ENCODE measurements around the gene CCDC127. TPM values are rescaled to one million over a fixed set of nuclear protein-coding genes. Genes with fewer than 3 reads are reported as not detected.
"Not testable (repeated sequence)": the region's sequence is repeated elsewhere in the genome, so short reads cannot be mapped to it uniquely, and the experiment has no call there.

Gene CCDC127, protein sequence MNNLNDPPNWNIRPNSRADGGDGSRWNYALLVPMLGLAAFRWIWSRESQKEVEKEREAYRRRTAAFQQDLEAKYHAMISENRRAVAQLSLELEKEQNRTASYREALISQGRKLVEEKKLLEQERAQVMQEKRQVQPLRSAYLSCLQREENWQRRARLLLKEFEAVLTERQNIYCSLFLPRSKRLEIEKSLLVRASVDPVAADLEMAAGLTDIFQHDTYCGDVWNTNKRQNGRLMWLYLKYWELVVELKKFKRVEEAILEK
- total RNA-seq (3.9 TPM), polyA plus RNA-seq (3.4 TPM)
- long read RNA-seq, donor 1, full-length matches to known transcripts, result 3 of 3 reads
- long read RNA-seq, donor 1, partial matches to known transcripts, result 0 of 3 reads
- long read RNA-seq, donor 1, other reads (novel, unspliced or antisense), result 0 of 3 reads
- long read RNA-seq, donor 2, result 0 reads
- long read RNA-seq, donor 3, full-length matches to known transcripts, result 10 of 10 reads
- long read RNA-seq, donor 3, partial matches to known transcripts, result 0 of 10 reads
- long read RNA-seq, donor 3, other reads (novel, unspliced or antisense), result 0 of 10 reads
- long read RNA-seq, donor 4, full-length matches to known transcripts, result 6 of 6 reads
- long read RNA-seq, donor 4, partial matches to known transcripts, result 0 of 6 reads
- long read RNA-seq, donor 4, other reads (novel, unspliced or antisense), result 0 of 6 reads
- long read RNA-seq, donor 5, full-length matches to known transcripts, result 25 of 25 reads
- long read RNA-seq, donor 5, partial matches to known transcripts, result 0 of 25 reads
- long read RNA-seq, donor 5, other reads (novel, unspliced or antisense), result 0 of 25 reads
- long read RNA-seq, donor 6, full-length matches to known transcripts, result 11 of 11 reads
- long read RNA-seq, donor 6, partial matches to known transcripts, result 0 of 11 reads
- long read RNA-seq, donor 6, other reads (novel, unspliced or antisense), result 0 of 11 reads
- long read RNA-seq, donor 7, full-length matches to known transcripts, result 14 of 14 reads
- long read RNA-seq, donor 7, partial matches to known transcripts, result 0 of 14 reads
- long read RNA-seq, donor 7, other reads (novel, unspliced or antisense), result 0 of 14 reads
- long read RNA-seq, donor 8, full-length matches to known transcripts, result 6 of 6 reads
- long read RNA-seq, donor 8, partial matches to known transcripts, result 0 of 6 reads
- long read RNA-seq, donor 8, other reads (novel, unspliced or antisense), result 0 of 6 reads
- long read RNA-seq, donor 9, full-length matches to known transcripts, result 13 of 13 reads
- long read RNA-seq, donor 9, partial matches to known transcripts, result 0 of 13 reads
- long read RNA-seq, donor 9, other reads (novel, unspliced or antisense), result 0 of 13 reads
- long read RNA-seq, donor 10, full-length matches to known transcripts, result 8 of 8 reads
- long read RNA-seq, donor 10, partial matches to known transcripts, result 0 of 8 reads
- long read RNA-seq, donor 10, other reads (novel, unspliced or antisense), result 0 of 8 reads

GRCh38 chr5:217494-218456 lies at the start of gene CCDC127, which contains the start of gene SDHA:
TSS of gene CCDC127 (minus strand) at chr5:218153. CDS start at chr5:216849, 1,304 bp downstream.
TSS of gene SDHA (plus strand) at chr5:218320. CDS start at chr5:218356, 36 bp downstream.
- peak within 1 kb of the TSS; percentile 83 to 87 for H3K27ac ChIP-seq (ENCODE audit: low read depth in 1 of 2, low read length in 1 of 2)

GRCh38 chr5:267716-268115 lies 49.8 kb upstream of the CCDC127 start:
- H3K27me3 ChIP-seq (ENCODE audit: control insufficient read depth in 2 of 2, insufficient read depth in 1 of 2, low read length in 1 of 2), result no peaks in the 10 kb centered on the region
- 50% methylated on average over 1 of the region's 1 CpG for WGBS
- DNase-seq (ENCODE audit: low read depth in 6 of 9, low spot score in 9 of 9), result no peak
- no peak overlapping the region for H3K4me3 ChIP-seq (ENCODE audit: low read length in 2 of 2)
- peaks cover 0 to 6% of the 10 kb centered on the region in 2 donors for H3K4me1 ChIP-seq (ENCODE audit: control insufficient read depth in 2 of 2, insufficient read depth in 2 of 2, low read length in 2 of 2)
- H3K27ac ChIP-seq (ENCODE audit: low read depth in 1 of 2, low read length in 1 of 2), result no peak overlapping the region
- no peaks in the 10 kb centered on the region for H3K9me3 ChIP-seq (ENCODE audit: control insufficient read depth in 2 of 2, insufficient read depth in 1 of 2, low read length in 1 of 2)
- H3K36me3 ChIP-seq (ENCODE audit: control insufficient read depth in 2 of 2, insufficient read depth in 2 of 2, low read length in 1 of 2), result peaks cover 17 to 20% of the 10 kb centered on the region in 2 donors

More at GRCh38 chr5:217494-218456, at the start of gene CCDC127, which contains the start of gene SDHA:
- H3K4me1 ChIP-seq (ENCODE audit: control insufficient read depth in 2 of 2, insufficient read depth in 2 of 2, low read length in 2 of 2); H3K27me3 ChIP-seq (ENCODE audit: control insufficient read depth in 2 of 2, insufficient read depth in 1 of 2, low read length in 1 of 2); H3K9me3 ChIP-seq (ENCODE audit: control insufficient read depth in 2 of 2, insufficient read depth in 1 of 2, low read length in 1 of 2); H3K36me3 ChIP-seq (ENCODE audit: control insufficient read depth in 2 of 2, insufficient read depth in 2 of 2, low read length in 1 of 2): not testable (repeated sequence)
- 1% methylated on average over 75 of the region's 75 CpGs for WGBS
- DNase-seq (ENCODE audit: low read depth in 6 of 9, low spot score in 9 of 9), result peak; percentile 85 to 100 (median 97)
- peak within 1 kb of the TSS; percentile 68 to 89 for H3K4me3 ChIP-seq (ENCODE audit: low read length in 2 of 2)

GRCh38 chr5:266311-267026 lies 48.5 kb upstream of the CCDC127 start:
- not testable (repeated sequence) for H3K27ac ChIP-seq (ENCODE audit: low read depth in 1 of 2, low read length in 1 of 2); H3K4me3 ChIP-seq (ENCODE audit: low read length in 2 of 2); H3K27me3 ChIP-seq (ENCODE audit: control insufficient read depth in 2 of 2, insufficient read depth in 1 of 2, low read length in 1 of 2); H3K9me3 ChIP-seq (ENCODE audit: control insufficient read depth in 2 of 2, insufficient read depth in 1 of 2, low read length in 1 of 2); DNase-seq (ENCODE audit: low read depth in 6 of 9, low spot score in 9 of 9); H3K4me1 ChIP-seq (ENCODE audit: control insufficient read depth in 2 of 2, insufficient read depth in 2 of 2, low read length in 2 of 2)
- peaks cover 17 to 20% of the 10 kb centered on the region in 2 donors for H3K36me3 ChIP-seq (ENCODE audit: control insufficient read depth in 2 of 2, insufficient read depth in 2 of 2, low read length in 1 of 2)
- WGBS, result 84% methylated on average over 19 of the region's 19 CpGs

- Histone ChIP-seq H3K9me3 (ENCODE audit: control insufficient read depth in 2 of 2, insufficient read depth in 1 of 2, low read length in 1 of 2) (no peaks in the 10 kb centered on the region), H3K4me1 (ENCODE audit: control insufficient read depth in 2 of 2, insufficient read depth in 2 of 2, low read length in 2 of 2) (no peaks in the 10 kb centered on the region), H3K4me3 (ENCODE audit: low read length in 2 of 2) (no peak overlapping the region), H3K36me3 (ENCODE audit: control insufficient read depth in 2 of 2, insufficient read depth in 2 of 2, low read length in 1 of 2) (peaks cover 17 to 20% of the 10 kb centered on the region in 2 donors), H3K27me3 (ENCODE audit: control insufficient read depth in 2 of 2, insufficient read depth in 1 of 2, low read length in 1 of 2) (no peaks in the 10 kb centered on the region), H3K27ac (ENCODE audit: low read depth in 1 of 2, low read length in 1 of 2) (no peak overlapping the region)
- 80% methylated on average over 10 of the region's 10 CpGs for WGBS
- DNase-seq (ENCODE audit: low read depth in 6 of 9, low spot score in 9 of 9), result no peak
These were observed 46.4 kb upstream of the CCDC127 start for GRCh38 chr5:264338-264737.

GRCh38 chr5:263275-263974 lies 45.5 kb upstream of the CCDC127 start:
- not testable (repeated sequence) for H3K9me3 ChIP-seq (ENCODE audit: control insufficient read depth in 2 of 2, insufficient read depth in 1 of 2, low read length in 1 of 2); H3K27ac ChIP-seq (ENCODE audit: low read depth in 1 of 2, low read length in 1 of 2); H3K4me3 ChIP-seq (ENCODE audit: low read length in 2 of 2); H3K4me1 ChIP-seq (ENCODE audit: control insufficient read depth in 2 of 2, insufficient read depth in 2 of 2, low read length in 2 of 2); H3K27me3 ChIP-seq (ENCODE audit: control insufficient read depth in 2 of 2, insufficient read depth in 1 of 2, low read length in 1 of 2); DNase-seq (ENCODE audit: low read depth in 6 of 9, low spot score in 9 of 9)
- H3K36me3 ChIP-seq (ENCODE audit: control insufficient read depth in 2 of 2, insufficient read depth in 2 of 2, low read length in 1 of 2), result peaks cover 17 to 22% of the 10 kb centered on the region in 2 donors
- 88% methylated on average over 9 of the region's 9 CpGs for WGBS

DNA sequence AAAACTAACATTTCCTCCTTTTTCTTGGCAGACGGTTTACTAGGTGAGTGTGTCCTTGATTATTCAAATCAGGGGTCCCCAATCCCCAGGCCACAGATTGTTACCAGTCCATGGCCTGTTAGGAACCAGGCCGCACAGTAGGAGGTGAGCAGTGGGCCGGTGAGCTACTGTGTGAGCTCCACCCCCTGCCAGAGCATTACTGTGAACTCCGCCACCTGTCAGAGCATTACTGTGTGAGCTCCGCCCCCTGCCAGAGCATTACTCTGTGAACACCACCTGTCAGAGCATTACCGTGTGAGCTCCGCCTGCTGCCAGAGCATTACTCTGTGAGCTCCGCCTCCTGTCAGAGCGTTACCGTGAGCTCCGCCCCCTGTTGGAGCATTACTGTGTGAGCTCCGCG lies 39.2 kb upstream of the CCDC127 start:
- no peak overlapping the region for H3K27ac ChIP-seq (ENCODE audit: low read depth in 1 of 2, low read length in 1 of 2)
- H3K27me3 ChIP-seq (ENCODE audit: control insufficient read depth in 2 of 2, insufficient read depth in 1 of 2, low read length in 1 of 2), result no peaks in the 10 kb centered on the region
- 83% methylated on average over 13 of the region's 13 CpGs for WGBS
- DNase-seq (ENCODE audit: low read depth in 6 of 9, low spot score in 9 of 9), result no peak
- H3K4me1 ChIP-seq (ENCODE audit: control insufficient read depth in 2 of 2, insufficient read depth in 2 of 2, low read length in 2 of 2), result no peaks in the 10 kb centered on the region
- peaks cover 31 to 36% of the 10 kb centered on the region in 2 donors for H3K36me3 ChIP-seq (ENCODE audit: control insufficient read depth in 2 of 2, insufficient read depth in 2 of 2, low read length in 1 of 2)
- H3K9me3 ChIP-seq (ENCODE audit: control insufficient read depth in 2 of 2, insufficient read depth in 1 of 2, low read length in 1 of 2), result peaks cover 0 to 9% of the 10 kb centered on the region in 2 donors
- no peak overlapping the region for H3K4me3 ChIP-seq (ENCODE audit: low read length in 2 of 2)

GRCh38 chr5:256347-256746 lies 38.4 kb upstream of the CCDC127 start:
- peaks cover 33 to 41% of the 10 kb centered on the region in 2 donors for H3K36me3 ChIP-seq (ENCODE audit: control insufficient read depth in 2 of 2, insufficient read depth in 2 of 2, low read length in 1 of 2)
- not testable (repeated sequence) for H3K9me3 ChIP-seq (ENCODE audit: control insufficient read depth in 2 of 2, insufficient read depth in 1 of 2, low read length in 1 of 2); H3K27ac ChIP-seq (ENCODE audit: low read depth in 1 of 2, low read length in 1 of 2); DNase-seq (ENCODE audit: low read depth in 6 of 9, low spot score in 9 of 9); H3K27me3 ChIP-seq (ENCODE audit: control insufficient read depth in 2 of 2, insufficient read depth in 1 of 2, low read length in 1 of 2); H3K4me3 ChIP-seq (ENCODE audit: low read length in 2 of 2); H3K4me1 ChIP-seq (ENCODE audit: control insufficient read depth in 2 of 2, insufficient read depth in 2 of 2, low read length in 2 of 2)
- 91% methylated on average over 8 of the region's 8 CpGs for WGBS

Measured in thymus (tissue), 14 donors.